ENCODE measurements around the gene MIA.
"Not testable (repeated sequence)": the region's sequence is repeated elsewhere in the genome, so short reads cannot be mapped to it uniquely, and the experiment has no call there.

Gene MIA

GRCh38 chr19:40804783-40805242 is 29.5 kb downstream of the MIA start:
- DNase-seq: no peak

GRCh38 chr19:40805258-40805868 is 30.0 kb downstream of the MIA start:
- peak; percentile 58 for DNase-seq

GRCh38 chr19:40806423-40807146 is 31.3 kb downstream of the MIA start:
- DNase-seq: no peak

GRCh38 chr19:40807147-40808020 is 32.1 kb downstream of the MIA start:
- DNase-seq: no peak

GRCh38 chr19:40808021-40808325 is 32.7 kb downstream of the MIA start:
- no peak for DNase-seq

GRCh38 chr19:40808497-40808896 is 33.2 kb downstream of the MIA start:
- DNase-seq: no peak

GRCh38 chr19:40809358-40810086 is 34.2 kb downstream of the MIA start:
- no peak for DNase-seq

- no peak for DNase-seq
These were observed 34.8 kb downstream of the MIA start for GRCh38 chr19:40810160-40810559.

- DNase-seq: not testable (repeated sequence)
These were observed 35.5 kb downstream of the MIA start for GRCh38 chr19:40810649-40811408.

- DNase-seq: no peak
These were observed 36.4 kb downstream of the MIA start for GRCh38 chr19:40811478-40812341.

GRCh38 chr19:40812571-40812970 is 37.2 kb downstream of the MIA start:
- DNase-seq: not testable (repeated sequence)

- DNase-seq: no peak
These were observed 37.9 kb downstream of the MIA start for GRCh38 chr19:40813182-40813581.

- no peak for DNase-seq
These were observed 39.9 kb downstream of the MIA start for GRCh38 chr19:40815223-40815622.

- DNase-seq: not testable (repeated sequence)
These were observed 43.4 kb downstream of the MIA start for GRCh38 chr19:40818480-40819399.

- not testable (repeated sequence) for DNase-seq
These were observed 44.3 kb downstream of the MIA start for GRCh38 chr19:40819479-40820234.

- no peak for DNase-seq
These were observed 46.8 kb downstream of the MIA start for GRCh38 chr19:40822161-40822560.

GRCh38 chr19:40822704-40823553 is 47.6 kb downstream of the MIA start:
- not testable (repeated sequence) for DNase-seq

- not testable (repeated sequence) for DNase-seq
These were observed 49.6 kb downstream of the MIA start for GRCh38 chr19:40824916-40825315.
